ENCODE results near the gene ERGIC1.

- TF ChIP-seq POLR2A (IDR thresholded peaks at IDR 0.05) (no peak), CTCF (IDR thresholded peaks at IDR 0.05) (no peak)
These were observed 105.0 kb downstream of the ERGIC1 start for GRCh38 chr5:172939071-172939470.

All from testis (tissue), 2 donors.